ENCODE data around the gene ZNF423.

DNA sequence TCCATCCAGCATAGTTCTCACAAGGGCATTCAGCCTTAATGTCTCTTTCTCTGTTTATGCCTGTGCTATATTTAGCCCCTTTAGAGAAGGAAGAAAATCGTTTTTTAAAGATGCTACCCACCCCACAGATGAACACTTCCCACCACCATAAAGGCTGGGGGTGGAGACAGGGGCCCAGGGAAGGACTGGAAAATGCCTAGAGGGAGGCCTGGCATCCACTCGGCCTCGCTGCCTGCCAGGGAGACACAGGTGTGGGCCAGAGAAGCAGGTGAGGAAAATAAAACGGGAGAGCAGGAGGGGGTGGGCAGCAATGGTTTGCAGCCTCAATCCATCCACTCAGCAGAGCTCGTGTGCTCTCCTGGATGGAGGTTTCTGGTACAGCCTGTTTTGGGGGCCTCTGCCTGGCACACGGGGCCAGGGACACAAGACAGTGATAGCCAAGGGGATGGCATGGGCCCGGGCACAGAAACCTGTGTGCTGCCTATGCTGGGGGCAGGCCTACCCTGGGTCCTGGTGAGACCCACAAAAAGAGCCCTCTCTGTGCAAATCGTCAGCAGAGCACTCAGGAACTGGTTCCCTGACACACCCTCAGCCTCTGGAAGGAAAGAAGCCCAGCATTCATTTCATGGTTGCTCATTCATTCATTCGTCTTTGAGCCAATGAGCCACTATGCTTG is 360.9 kb downstream of the ZNF423 start:
- TF ChIP-seq CTCF (IDR thresholded peaks at IDR 0.05; ENCODE audit: low read length) (no peak), EZH2 (IDR thresholded peaks at IDR 0.05; ENCODE audit: borderline replicate concordance, low read length) (no peak)
